Measurements from ENCODE around the gene CCNJL. TPM values are rescaled to one million over a fixed set of nuclear protein-coding genes. Genes with fewer than 3 reads are reported as not detected.

The CCNJL gene
- total and polyA plus RNA-seq, 2 of the 8 experiments (the other 6 are each of a cell fraction or from before 2014, with no cell fraction given), result 34.6 to 44.7 TPM

DNA sequence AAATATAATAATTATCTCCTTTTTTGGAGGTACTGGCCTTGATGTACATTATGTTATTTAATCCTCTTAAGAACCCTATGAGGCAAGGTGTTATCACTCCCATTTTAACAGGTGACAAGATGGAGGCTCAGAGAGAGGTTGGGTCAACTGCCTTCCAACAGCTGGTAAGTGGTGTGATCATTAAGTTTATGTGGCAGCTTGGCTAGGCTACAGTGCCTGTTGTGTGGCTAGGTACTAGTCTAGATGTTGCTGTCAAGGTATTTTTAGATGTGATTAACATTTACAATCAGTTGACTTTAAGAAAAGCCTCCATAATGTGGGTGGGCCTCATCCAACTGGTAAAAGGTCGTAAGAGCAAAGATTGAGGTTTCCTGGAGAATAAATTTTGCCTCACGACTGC, 61.5 kb downstream of the CCNJL start:
- no peaks in the 10 kb centered on the region for H3K4me1 ChIP-seq (replicated peaks in 1 of 4; ENCODE audit: control insufficient read depth in 3 of 4, insufficient read depth in 4 of 4, low read length in 3 of 4)
- TF ChIP-seq YY1 (IDR thresholded peaks at IDR 0.05; ENCODE audit: low read depth, low read length), result no peak
- TF ChIP-seq MAFK (IDR thresholded peaks at IDR 0.05; ENCODE audit: low read depth, low read length), result no peak
- TF ChIP-seq RNF2 (IDR thresholded peaks at IDR 0.05; ENCODE audit: borderline replicate concordance, low read depth, low read length, missing control alignments, poor library complexity, severe bottlenecking), result no peak
- no peak for TF ChIP-seq SIRT6 (IDR thresholded peaks at IDR 0.05; ENCODE audit: low read length)
- no peak for TF ChIP-seq SIN3A (conservative IDR thresholded peaks at IDR 0.05 in 1 of 2, IDR thresholded peaks at IDR 0.05 in 1 of 2; ENCODE audit: low read depth in 1 of 2, low read length in 2 of 2)
- TF ChIP-seq EZH2 (IDR thresholded peaks at IDR 0.05; ENCODE audit: low read depth, low read length, severe bottlenecking), result no peak
- TF ChIP-seq PHF8 (conservative IDR thresholded peaks at IDR 0.05; ENCODE audit: low read depth, low read length), result no peak
- TF ChIP-seq CREB1 (IDR thresholded peaks at IDR 0.05), result no peak
- TF ChIP-seq EP300 (IDR thresholded peaks at IDR 0.05; ENCODE audit: borderline replicate concordance in 1 of 2, low read depth in 2 of 2, low read length in 2 of 2), result no peak
- TF ChIP-seq KDM4A (IDR thresholded peaks at IDR 0.05; ENCODE audit: low read depth, low read length, severe bottlenecking), result no peak

More for the DNA sequence above, 61.5 kb downstream of the CCNJL start:
- no peak overlapping the region for H3K23ac ChIP-seq (ENCODE audit: insufficient read length)
- H3K18ac ChIP-seq (ENCODE audit: extremely low read depth, low read length), result no peak overlapping the region
- no peak overlapping the region for H2AK5ac ChIP-seq (ENCODE audit: low read depth, low read length)
- H4K8ac ChIP-seq (ENCODE audit: extremely low read depth, insufficient read depth, low read length), result no peak overlapping the region
- no peaks in the 10 kb centered on the region for H3K79me2 ChIP-seq (ENCODE audit: control insufficient read depth in 1 of 2, insufficient read depth in 2 of 2, low read length in 2 of 2)
- no peak overlapping the region for H2AFZ ChIP-seq (ENCODE audit: low read length)
- no peak overlapping the region for H3K9ac ChIP-seq (replicated peaks in 1 of 4; ENCODE audit: extremely low read depth in 1 of 4, low read depth in 3 of 4, low read length in 3 of 4)
- H3K4me3 ChIP-seq (ENCODE audit: extremely low read depth in 1 of 4, insufficient read depth in 2 of 4, low read depth in 3 of 4, low read length in 4 of 4), result no peak overlapping the region
- 89% methylated on average over 2 of the region's 2 CpGs; no CpG with 5 or more reads in 1 of the 2 experiments for WGBS, 2 experiments (ENCODE audit: extremely low coverage in 1 of 2, insufficient coverage in 1 of 2, insufficient read length in 1 of 2, insufficient replicate concordance in 2 of 2, low coverage in 1 of 2, low lambda C conversion rate in 2 of 2, missing lambda C conversion rate in 1 of 2)
- no peak overlapping the region for H4K5ac ChIP-seq (ENCODE audit: insufficient read length, low read depth, low read length)
- H2BK20ac ChIP-seq (ENCODE audit: low read length), result no peak overlapping the region
- no peak overlapping the region for H2BK5ac ChIP-seq (ENCODE audit: low read depth, low read length)
- DNase-seq (ENCODE audit: low read depth in 1 of 2, low spot score in 2 of 2) (no peak), FAIRE-seq (no peak)
- no peak overlapping the region for H4K91ac ChIP-seq (replicated peaks; ENCODE audit: insufficient read length, low read length)
- POLR2A ChIA-PET (ENCODE audit: partially characterized antibody), result interaction anchor here (0.6 to 1.3 kb wide), 3 partner anchors 10 to 25 kb away, joined by 3 to 4 read pairs (median 3); no protein-coding TSS in a partner anchor
- no peak overlapping the region for H2BK15ac ChIP-seq (ENCODE audit: low read length)
- no peak overlapping the region for H3K14ac ChIP-seq (ENCODE audit: insufficient read length)
- no peaks in the 10 kb centered on the region for H4K20me1 ChIP-seq (replicated peaks in 1 of 2; ENCODE audit: control insufficient read depth in 1 of 2, insufficient read depth in 2 of 2, low read length in 2 of 2)
- H3K27me3 ChIP-seq (replicated peaks in 1 of 4; ENCODE audit: control insufficient read depth in 3 of 4, extremely low read depth in 1 of 4, insufficient read depth in 3 of 4, low read length in 3 of 4), result no peaks in the 10 kb centered on the region
- no peaks in the 10 kb centered on the region for H3K23me2 ChIP-seq (ENCODE audit: low read depth, low read length)
- no peak overlapping the region for H3K4me2 ChIP-seq (ENCODE audit: insufficient read depth in 1 of 2, low read depth in 2 of 2, low read length in 2 of 2)
- CTCF ChIA-PET (ENCODE audit: partially characterized antibody), result interaction anchor here (0.5 to 29.3 kb wide), 12 partner anchors 1 to 348 kb away, joined by 3 to 362 read pairs (median 4); no protein-coding TSS in a partner anchor
- H3K79me1 ChIP-seq (ENCODE audit: low read depth, low read length), result no peaks in the 10 kb centered on the region
- H3K36me3 ChIP-seq (ENCODE audit: control insufficient read depth in 2 of 4, insufficient read depth in 4 of 4, low read length in 3 of 4), result peaks cover 15 to 39% (median 30%) of the 10 kb centered on the region in 4 experiments; a peak in 6 of 8 replicates
- no peak overlapping the region for H2BK120ac ChIP-seq (replicated peaks; ENCODE audit: low read depth, low read length)
- no peak overlapping the region for H3K56ac ChIP-seq (replicated peaks; ENCODE audit: insufficient read length, low read depth, low read length)
- no peak overlapping the region for H3K4ac ChIP-seq (replicated peaks; ENCODE audit: insufficient read length, low read depth, low read length)
- H3K27ac ChIP-seq (ENCODE audit: low read depth, low read length), result no peak overlapping the region
- H3K9me3 ChIP-seq (ENCODE audit: insufficient read depth in 2 of 2, low read depth in 1 of 2, low read length in 1 of 2), result no peaks in the 10 kb centered on the region
- H2BK12ac ChIP-seq (ENCODE audit: low read depth, low read length), result no peak overlapping the region

Measured in H1 (cell line).